Neuronal stem cell (in vitro differentiated cells): ENCODE data around the gene GYS2.

Experiments used
- DNase-seq: peaks from one replicate; pipeline ENCODE4 v3.0.0-alpha.2; 2013; ENCODE audit warnings: low spot score
- H2AFZ ChIP-seq: one replicate; pipeline ENCODE4 v1.6.1; 2013; ENCODE audit warnings: mild to moderate bottlenecking, low read length, inconsistent platforms
- H2AK5ac ChIP-seq: 2 replicates; pipeline ENCODE4 v1.6.1; 2013; ENCODE audit warnings: low read depth, mild to moderate bottlenecking, inconsistent platforms, low read length, moderate library complexity, mixed read lengths
- H2BK120ac ChIP-seq: 2 replicates; pipeline ENCODE4 v1.6.1; 2013; ENCODE audit warnings: low read depth, mild to moderate bottlenecking, inconsistent platforms, low read length, moderate library complexity, mixed read lengths
- H2BK12ac ChIP-seq: one replicate; pipeline ENCODE4 v1.6.1; 2013; ENCODE audit warnings: low read length, inconsistent platforms
- H2BK15ac ChIP-seq: 2 replicates; pipeline ENCODE4 v1.6.1; 2013; ENCODE audit warnings: mild to moderate bottlenecking, low read length, inconsistent platforms, mixed read lengths
- H2BK5ac ChIP-seq: one replicate; pipeline ENCODE4 v1.6.1; 2013; ENCODE audit warnings: inconsistent platforms, mild to moderate bottlenecking, low read length, moderate library complexity
- H3K14ac ChIP-seq: one replicate; pipeline ENCODE4 v1.6.1; 2013; ENCODE audit warnings: low read length, inconsistent platforms
- H3K18ac ChIP-seq: 2 replicates; pipeline ENCODE4 v1.6.1; 2013; ENCODE audit warnings: low read length, inconsistent platforms
- H3K23ac ChIP-seq: 2 replicates; pipeline ENCODE4 v1.6.1; 2013; ENCODE audit warnings: low read depth, mild to moderate bottlenecking, mixed read lengths, low read length, inconsistent platforms; ENCODE audit not compliant: poor library complexity
- H3K27ac ChIP-seq: replicated peaks from 3 replicates; pipeline ENCODE4 v1.5.1; 2013; ENCODE audit warnings: low read length, inconsistent platforms
- H3K27me3 ChIP-seq, 3 experiments: 2 replicates each; pipeline ENCODE4 v1.6.1; 2013; ENCODE audit warnings: low read length in 3 of 3, mild to moderate bottlenecking in 2 of 3, inconsistent platforms in 1 of 3, low read depth in 1 of 3, mixed read lengths in 1 of 3, moderate library complexity in 1 of 3; ENCODE audit not compliant: control insufficient read depth in 3 of 3, insufficient read depth in 3 of 3
- H3K36me3 ChIP-seq, 2 donors: replicated peaks in 1 of 2; 2 replicates each; pipeline ENCODE4 v1.6.1; 2013; ENCODE audit warnings: low read length in 2 of 2; ENCODE audit not compliant: control insufficient read depth in 2 of 2, insufficient read depth in 2 of 2
- H3K4ac ChIP-seq: 2 replicates; pipeline ENCODE4 v1.6.1; 2013; ENCODE audit warnings: inconsistent platforms, mild to moderate bottlenecking, low read length, moderate library complexity
- H3K4me1 ChIP-seq, 2 donors: 1 replicate in 1 of 2; 2 replicates in 1 of 2; pipeline ENCODE4 v1.6.1; 2013; ENCODE audit warnings: low read length in 2 of 2, low read depth in 1 of 2; ENCODE audit not compliant: control insufficient read depth in 2 of 2, insufficient read depth in 1 of 2
- H3K4me2 ChIP-seq: one replicate; pipeline ENCODE4 v1.6.1; 2013; ENCODE audit warnings: mild to moderate bottlenecking, low read length, inconsistent platforms; ENCODE audit not compliant: insufficient read depth, poor library complexity, severe bottlenecking
- H3K4me3 ChIP-seq, 2 donors: 2 replicates each; pipeline ENCODE4 v1.5.1; 2013; ENCODE audit warnings: low read length in 2 of 2, mild to moderate bottlenecking in 2 of 2, inconsistent platforms in 1 of 2, moderate library complexity in 1 of 2
- H3K79me1 ChIP-seq: one replicate; pipeline ENCODE4 v1.6.1; 2013; ENCODE audit warnings: low read depth, mild to moderate bottlenecking, inconsistent platforms, low read length, moderate library complexity
- H3K9ac ChIP-seq: one replicate; pipeline ENCODE4 v1.6.1; 2013; ENCODE audit warnings: mild to moderate bottlenecking, low read depth, low read length, inconsistent platforms; ENCODE audit not compliant: poor library complexity
- H3K9me3 ChIP-seq, 2 donors: replicated peaks in 1 of 2; 2 replicates each; pipeline versions ENCODE3 to v1.6.1; 2013; ENCODE audit warnings: low read length in 2 of 2, mild to moderate bottlenecking in 2 of 2, inconsistent platforms in 1 of 2, low read depth in 1 of 2, mixed read lengths in 1 of 2, moderate library complexity in 1 of 2; ENCODE audit not compliant: control insufficient read depth in 2 of 2, insufficient read depth in 1 of 2
- H4K8ac ChIP-seq: one replicate; pipeline ENCODE4 v1.6.1; 2013; ENCODE audit warnings: low read depth, mild to moderate bottlenecking, inconsistent platforms, low read length, moderate library complexity
- H4K91ac ChIP-seq: one replicate; pipeline ENCODE4 v1.6.1; 2013; ENCODE audit warnings: low read length, low read depth, mild to moderate bottlenecking, inconsistent platforms; ENCODE audit not compliant: poor library complexity
- WGBS, 2 donors: extraction: QIAGEN DNeasy Blood & Tissue Kit; methylation state at CpG; one replicate each; pipeline ENCODE4 v1.1.7; 2013; ENCODE audit warnings: missing lambda C conversion rate in 2 of 2, mixed read lengths in 1 of 2; ENCODE audit not compliant: insufficient read length in 2 of 2, insufficient replicate concordance in 1 of 2; ENCODE audit errors: extremely low coverage in 2 of 2; 5-methylcytosine and 5-hydroxymethylcytosine counted together

Gene GYS2

DNA sequence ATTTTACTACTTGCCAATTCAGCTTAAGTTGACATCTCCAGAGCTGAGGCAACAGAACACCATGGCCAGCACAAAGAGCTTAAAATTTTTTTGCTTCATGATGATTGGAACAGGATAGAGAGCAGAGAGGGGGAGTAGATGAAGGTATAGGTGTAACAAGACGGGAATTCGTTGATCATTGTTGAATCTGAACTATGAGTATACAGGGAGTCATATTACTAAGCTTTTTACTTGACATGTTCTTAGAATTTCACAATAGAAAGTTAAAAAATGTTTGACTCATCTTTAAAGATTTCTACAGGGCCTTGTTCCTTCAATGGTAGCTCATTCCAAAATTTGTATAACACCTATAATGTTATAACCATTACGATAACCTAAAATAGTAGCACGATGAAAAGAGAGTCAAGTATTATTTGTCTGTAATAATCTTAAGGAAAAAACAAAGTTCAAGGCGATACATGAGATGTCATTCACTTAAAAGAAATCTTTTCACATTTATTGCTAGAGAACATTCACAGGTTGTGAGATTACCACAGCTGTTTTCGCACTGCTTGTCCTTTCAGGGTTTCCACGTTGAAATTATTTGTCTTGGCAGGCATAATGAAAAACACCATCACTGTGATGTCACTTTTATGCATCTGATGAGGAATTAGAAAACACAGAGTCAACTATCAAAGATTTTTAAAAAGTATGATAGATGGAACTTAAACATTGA is 44.6 kb downstream of the GYS2 start:
- Histone ChIP-seq H3K4me1 (no peaks in the 10 kb centered on the region), H4K91ac (no peak overlapping the region), H2BK12ac (no peak overlapping the region), H3K18ac (no peak overlapping the region), H3K4me3 (no peak overlapping the region), H3K9me3 (no peaks in the 10 kb centered on the region), H3K4ac (no peak overlapping the region), H2AFZ (no peak overlapping the region), H3K27me3 (no peaks in the 10 kb centered on the region), H3K14ac (no peak overlapping the region), H3K4me2 (no peak overlapping the region), H2BK120ac (no peak overlapping the region), H3K23ac (no peak overlapping the region), H2BK5ac (no peak overlapping the region), H3K79me1 (no peaks in the 10 kb centered on the region), H2BK15ac (no peak overlapping the region), H3K36me3 (no peaks in the 10 kb centered on the region), H3K27ac (no peak overlapping the region), H4K8ac (no peak overlapping the region), H2AK5ac (no peak overlapping the region), H3K9ac (no peak overlapping the region)
- no peak for DNase-seq
- WGBS, 2 donors: no CpG with 5 or more reads among the region's 7 CpGs

DNA sequence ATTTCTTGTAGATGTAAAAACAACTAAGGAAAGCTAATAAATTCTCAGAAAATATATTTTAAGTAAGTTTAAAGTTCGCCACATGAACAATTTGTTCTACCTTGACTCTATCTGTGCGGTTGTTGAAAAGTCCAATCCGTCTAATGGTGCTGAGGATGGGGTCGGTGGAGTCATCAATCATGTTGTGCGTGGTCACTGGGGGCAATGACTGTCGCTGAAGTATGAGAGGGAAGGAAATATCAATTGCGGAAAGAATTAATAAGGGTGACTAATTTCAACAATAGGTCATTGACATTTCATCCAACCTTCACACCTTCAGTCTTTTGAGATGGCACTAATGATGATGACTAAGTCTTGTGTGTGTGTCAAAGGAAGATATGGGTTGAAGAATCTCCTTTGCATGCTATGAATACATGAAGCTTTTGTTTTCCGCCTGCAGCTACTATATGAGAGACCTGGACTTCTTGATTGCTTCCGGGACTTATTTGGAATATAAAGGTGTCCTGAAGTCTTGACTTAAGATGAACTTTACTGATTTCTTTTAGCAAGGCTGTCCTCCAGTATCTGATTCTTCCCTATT is 46.5 kb downstream of the GYS2 start:
- no peak for DNase-seq
- H2BK5ac ChIP-seq: no peak overlapping the region
- H4K8ac ChIP-seq: no peak overlapping the region
- no peaks in the 10 kb centered on the region for H3K36me3 ChIP-seq
- no peaks in the 10 kb centered on the region for H3K9me3 ChIP-seq
- H2BK12ac ChIP-seq: no peak overlapping the region
- H2BK120ac ChIP-seq: no peak overlapping the region
- no peak overlapping the region for H3K9ac ChIP-seq
- H3K4me2 ChIP-seq: no peak overlapping the region
- H3K14ac ChIP-seq: no peak overlapping the region
- WGBS, 2 donors: no CpG with 5 or more reads among the region's 9 CpGs
- no peak overlapping the region for H3K4ac ChIP-seq
- H2AFZ ChIP-seq: no peak overlapping the region
- H3K4me3 ChIP-seq: no peak overlapping the region
- no peak overlapping the region for H3K23ac ChIP-seq
- H4K91ac ChIP-seq: no peak overlapping the region
- H3K79me1 ChIP-seq: no peaks in the 10 kb centered on the region
- no peaks in the 10 kb centered on the region for H3K4me1 ChIP-seq
- H3K27me3 ChIP-seq: no peaks in the 10 kb centered on the region
- no peak overlapping the region for H2BK15ac ChIP-seq
- no peak overlapping the region for H3K18ac ChIP-seq
- H2AK5ac ChIP-seq: no peak overlapping the region
- no peak overlapping the region for H3K27ac ChIP-seq

DNA sequence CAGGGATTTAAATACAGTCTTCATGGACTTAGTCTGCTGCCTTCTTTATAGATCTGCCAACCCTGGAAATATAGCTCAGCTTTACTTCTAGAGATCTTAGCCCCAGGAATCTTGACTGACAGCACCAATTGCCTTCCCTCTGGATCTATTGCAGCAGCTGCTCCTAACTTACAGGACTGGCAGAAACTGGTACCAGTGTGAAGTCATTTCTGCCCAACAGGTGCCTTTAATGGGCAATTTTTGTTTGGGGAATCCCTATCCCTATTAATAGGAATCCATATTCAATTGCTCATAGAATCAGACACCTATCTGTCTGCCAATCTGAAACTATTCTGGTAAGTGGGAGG is 51.3 kb downstream of the GYS2 start:
- Histone ChIP-seq H3K4ac (no peak overlapping the region), H2BK120ac (no peak overlapping the region), H3K23ac (no peak overlapping the region), H3K36me3 (no peaks in the 10 kb centered on the region), H3K4me1 (no peaks in the 10 kb centered on the region), H4K8ac (no peak overlapping the region), H2BK15ac (no peak overlapping the region), H3K27me3 (no peaks in the 10 kb centered on the region), H2BK12ac (no peak overlapping the region), H3K4me3 (no peak overlapping the region), H3K14ac (no peak overlapping the region), H3K9me3 (no peaks in the 10 kb centered on the region), H3K79me1 (no peaks in the 10 kb centered on the region), H4K91ac (no peak overlapping the region), H3K18ac (no peak overlapping the region), H3K27ac (no peak overlapping the region), H2AK5ac (no peak overlapping the region), H2AFZ (no peak overlapping the region), H3K4me2 (no peak overlapping the region), H3K9ac (no peak overlapping the region), H2BK5ac (no peak overlapping the region)
- no peak for DNase-seq

DNA sequence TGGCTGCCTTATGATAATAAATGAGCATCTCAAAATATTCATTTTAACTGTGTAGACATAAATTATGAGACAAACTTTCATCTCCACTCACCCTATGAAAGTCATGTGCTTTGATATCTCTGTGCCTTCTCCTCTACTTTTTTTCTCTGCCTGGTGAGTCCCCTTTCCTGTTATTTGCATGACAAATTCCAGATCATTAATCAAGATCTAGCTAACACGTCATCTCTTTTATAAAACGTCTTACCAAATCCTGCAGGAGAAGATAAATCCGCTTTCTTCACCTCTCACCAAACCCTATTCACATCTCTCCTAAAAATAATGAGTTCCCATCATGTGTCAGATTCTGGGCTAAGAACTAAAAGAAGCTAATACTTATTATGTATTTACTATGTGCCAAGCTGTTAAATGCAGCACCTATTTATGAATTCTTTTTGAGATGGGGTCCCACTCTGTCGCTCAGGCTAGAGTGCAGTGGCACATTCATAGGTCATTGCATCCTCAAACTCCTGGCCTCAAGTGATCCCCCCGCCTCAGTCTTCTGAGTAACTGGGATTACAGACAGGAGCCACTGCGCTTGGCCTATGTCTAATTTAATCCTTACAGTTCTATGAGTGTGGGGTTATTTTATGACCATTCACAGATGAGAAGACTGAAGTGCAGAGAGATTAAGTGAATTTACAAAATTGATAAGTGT is 51.9 kb downstream of the GYS2 start:
- Histone ChIP-seq H4K8ac (no peak overlapping the region), H3K9ac (no peak overlapping the region), H3K23ac (no peak overlapping the region), H3K79me1 (no peaks in the 10 kb centered on the region), H2BK120ac (no peak overlapping the region), H3K18ac (no peak overlapping the region), H3K4ac (no peak overlapping the region), H3K9me3 (no peaks in the 10 kb centered on the region), H3K27me3 (no peaks in the 10 kb centered on the region), H2BK5ac (no peak overlapping the region), H3K4me2 (no peak overlapping the region), H2BK15ac (no peak overlapping the region), H3K4me1 (no peaks in the 10 kb centered on the region), H2AFZ (no peak overlapping the region), H4K91ac (no peak overlapping the region), H3K14ac (no peak overlapping the region), H2AK5ac (no peak overlapping the region), H2BK12ac (no peak overlapping the region), H3K36me3 (no peaks in the 10 kb centered on the region), H3K4me3 (no peak overlapping the region), H3K27ac (no peak overlapping the region)
- WGBS, 2 donors: 100% methylated on average over 2 of the region's 6 CpGs; no CpG with 5 or more reads in 1 of the 2 donors
- no peak for DNase-seq
